ENCODE measurements around the gene CCDC196. TPM values are rescaled to one million over a fixed set of nuclear protein-coding genes. Genes with fewer than 3 reads are reported as not detected.

CCDC196 gene
- total RNA-seq, 4 donors from 2014 or later: not detected

- TF ChIP-seq POLR2AphosphoS5 (IDR thresholded peaks at IDR 0.05) (no peak), POLR2A (IDR thresholded peaks at IDR 0.05) (no peak), EP300 (IDR thresholded peaks at IDR 0.05) (no peak)
- TF ChIP-seq, protein P1, sequence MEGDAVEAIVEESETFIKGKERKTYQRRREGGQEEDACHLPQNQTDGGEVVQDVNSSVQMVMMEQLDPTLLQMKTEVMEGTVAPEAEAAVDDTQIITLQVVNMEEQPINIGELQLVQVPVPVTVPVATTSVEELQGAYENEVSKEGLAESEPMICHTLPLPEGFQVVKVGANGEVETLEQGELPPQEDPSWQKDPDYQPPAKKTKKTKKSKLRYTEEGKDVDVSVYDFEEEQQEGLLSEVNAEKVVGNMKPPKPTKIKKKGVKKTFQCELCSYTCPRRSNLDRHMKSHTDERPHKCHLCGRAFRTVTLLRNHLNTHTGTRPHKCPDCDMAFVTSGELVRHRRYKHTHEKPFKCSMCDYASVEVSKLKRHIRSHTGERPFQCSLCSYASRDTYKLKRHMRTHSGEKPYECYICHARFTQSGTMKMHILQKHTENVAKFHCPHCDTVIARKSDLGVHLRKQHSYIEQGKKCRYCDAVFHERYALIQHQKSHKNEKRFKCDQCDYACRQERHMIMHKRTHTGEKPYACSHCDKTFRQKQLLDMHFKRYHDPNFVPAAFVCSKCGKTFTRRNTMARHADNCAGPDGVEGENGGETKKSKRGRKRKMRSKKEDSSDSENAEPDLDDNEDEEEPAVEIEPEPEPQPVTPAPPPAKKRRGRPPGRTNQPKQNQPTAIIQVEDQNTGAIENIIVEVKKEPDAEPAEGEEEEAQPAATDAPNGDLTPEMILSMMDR (IDR thresholded peaks at IDR 0.05): no peak
- peaks cover 0 to 24% (median 6%) of the 10 kb centered on the region in 3 donors for H3K4me1 ChIP-seq
Measured at GRCh38 chr14:66511849-66512248, 25.7 kb downstream of the CCDC196 start.

DNA sequence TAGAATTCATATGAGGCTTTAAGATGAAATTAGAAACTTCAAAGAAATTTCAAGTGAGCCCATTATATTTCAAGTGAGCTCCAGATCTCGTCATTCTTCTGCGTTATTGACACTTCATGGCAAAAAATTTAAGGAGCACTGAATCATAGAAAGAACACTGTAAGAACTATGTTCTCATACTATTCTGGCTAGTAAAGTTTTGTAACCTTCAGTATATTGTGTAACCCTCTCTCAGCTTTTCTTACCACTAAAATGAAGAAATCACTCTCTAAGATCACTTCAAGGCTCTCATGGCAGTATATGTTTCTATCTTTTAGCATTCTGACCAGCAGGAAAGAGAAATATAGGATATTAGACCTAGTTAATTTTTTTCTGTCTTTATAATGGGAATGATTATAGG is 28.0 kb downstream of the CCDC196 start:
- TF ChIP-seq EP300 (IDR thresholded peaks at IDR 0.05) (no peak), POLR2AphosphoS5 (IDR thresholded peaks at IDR 0.05) (no peak), POLR2A (IDR thresholded peaks at IDR 0.05) (no peak)
- TF ChIP-seq, protein P1 (IDR thresholded peaks at IDR 0.05): no peak
- 92 to 100% methylated on average over 2 of the region's 2 CpGs for WGBS, 2 donors (ENCODE audit: low coverage in 1 of 2)
- Histone ChIP-seq H3K9me3 (no peaks in the 10 kb centered on the region), H3K4me3 (no peak overlapping the region), H3K4me1 (peaks cover 0 to 19% (median 6%) of the 10 kb centered on the region in 3 donors), H3K27me3 (no peaks in the 10 kb centered on the region), H3K27ac (no peak overlapping the region), H3K36me3 (no peaks in the 10 kb centered on the region)
- no peak for ATAC-seq

More at GRCh38 chr14:66511849-66512248, 25.7 kb downstream of the CCDC196 start:
- Histone ChIP-seq H3K4me3 (no peak overlapping the region), H3K27ac (no peak overlapping the region), H3K27me3 (no peaks in the 10 kb centered on the region), H3K36me3 (no peaks in the 10 kb centered on the region), H3K9me3 (no peaks in the 10 kb centered on the region)
- WGBS, 2 donors (ENCODE audit: low coverage in 1 of 2): 89 to 96% methylated on average over 1 of the region's 1 CpG
- no peak for ATAC-seq

- Histone ChIP-seq H3K4me3 (no peak overlapping the region), H3K9me3 (no peaks in the 10 kb centered on the region), H3K4me1 (no peaks in the 10 kb centered on the region), H3K27ac (no peak overlapping the region), H3K36me3 (no peaks in the 10 kb centered on the region), H3K27me3 (no peaks in the 10 kb centered on the region)
- 100% methylated on average over 2 to 4 of the region's 9 CpGs for WGBS, 2 donors (ENCODE audit: low coverage in 1 of 2)
- TF ChIP-seq, protein P1 (IDR thresholded peaks at IDR 0.05): no peak
- TF ChIP-seq POLR2AphosphoS5 (IDR thresholded peaks at IDR 0.05) (no peak), EP300 (IDR thresholded peaks at IDR 0.05) (no peak), POLR2A (IDR thresholded peaks at IDR 0.05) (no peak)
- ATAC-seq: no peak
Measured at GRCh38 chr14:66530526-66530925, 44.4 kb downstream of the CCDC196 start.

- Histone ChIP-seq H3K9me3 (no peaks in the 10 kb centered on the region), H3K4me3 (no peak overlapping the region), H3K27me3 (no peaks in the 10 kb centered on the region), H3K27ac (no peak overlapping the region), H3K36me3 (no peaks in the 10 kb centered on the region), H3K4me1 (peaks cover 0 to 11% (median 0%) of the 10 kb centered on the region in 3 donors)
- TF ChIP-seq, protein P1 (IDR thresholded peaks at IDR 0.05): no peak
- ATAC-seq: no peak
- 54 to 82% methylated on average over 3 of the region's 3 CpGs for WGBS, 2 donors (ENCODE audit: low coverage in 1 of 2)
Measured at GRCh38 chr14:66539034-66539433, 52.9 kb downstream of the CCDC196 start.

GRCh38 chr14:66540038-66540437 is 53.9 kb downstream of the CCDC196 start:
- H3K36me3 ChIP-seq: no peaks in the 10 kb centered on the region
- H3K27ac ChIP-seq: no peak overlapping the region
- no peaks in the 10 kb centered on the region for H3K9me3 ChIP-seq
- TF ChIP-seq POLR2A (IDR thresholded peaks at IDR 0.05) (no peak), EP300 (IDR thresholded peaks at IDR 0.05) (no peak), POLR2AphosphoS5 (IDR thresholded peaks at IDR 0.05) (no peak)
- TF ChIP-seq, protein P1 (IDR thresholded peaks at IDR 0.05): no peak
- 47 to 64% methylated on average over 1 of the region's 1 CpG for WGBS, 2 donors (ENCODE audit: low coverage in 1 of 2)
- no peaks in the 10 kb centered on the region for H3K27me3 ChIP-seq
- H3K4me1 ChIP-seq: peaks cover 0 to 11% (median 0%) of the 10 kb centered on the region in 3 donors
- no peak for ATAC-seq
- H3K4me3 ChIP-seq: no peak overlapping the region

Measured in gastroesophageal sphincter (tissue), 4 donors.